ENCODE data around the gene CDK3.

Gene CDK3

GRCh38 chr17:76009447-76009846 is 8.8 kb downstream of the CDK3 start:
- no peak for TF ChIP-seq POLR2A (IDR thresholded peaks at IDR 0.05; ENCODE audit: extremely low read depth, insufficient read length)
- no peak for TF ChIP-seq MAX (IDR thresholded peaks at IDR 0.05; ENCODE audit: low read depth, low read length)
- TF ChIP-seq CTCF (IDR thresholded peaks at IDR 0.05; ENCODE audit: low read depth, low read length) = no peak
- no peak for TF ChIP-seq MYC (IDR thresholded peaks at IDR 0.05; ENCODE audit: low read depth, low read length)
- H3K4me3 ChIP-seq (ENCODE audit: low read depth, low read length) = no peak overlapping the region
- DNase-seq (ENCODE audit: low read depth) = no peak

- no peak for DNase-seq (ENCODE audit: low read depth)
- H3K4me3 ChIP-seq (ENCODE audit: low read depth, low read length) = no peak overlapping the region
- no peak for TF ChIP-seq POLR2A (IDR thresholded peaks at IDR 0.05; ENCODE audit: extremely low read depth, insufficient read length)
- TF ChIP-seq CTCF (IDR thresholded peaks at IDR 0.05; ENCODE audit: low read depth, low read length) = no peak
- TF ChIP-seq MAX (IDR thresholded peaks at IDR 0.05; ENCODE audit: low read depth, low read length) = no peak
- TF ChIP-seq MYC (IDR thresholded peaks at IDR 0.05; ENCODE audit: low read depth, low read length) = no peak
These were observed 9.5 kb downstream of the CDK3 start for GRCh38 chr17:76009969-76010661.

GRCh38 chr17:76011951-76012350 is 11.3 kb downstream of the CDK3 start:
- DNase-seq (ENCODE audit: low read depth) = no peak
- no peak for TF ChIP-seq POLR2A (IDR thresholded peaks at IDR 0.05; ENCODE audit: extremely low read depth, insufficient read length)
- TF ChIP-seq MAX (IDR thresholded peaks at IDR 0.05; ENCODE audit: low read depth, low read length) = no peak
- TF ChIP-seq CTCF (IDR thresholded peaks at IDR 0.05; ENCODE audit: low read depth, low read length) = no peak
- no peak for TF ChIP-seq MYC (IDR thresholded peaks at IDR 0.05; ENCODE audit: low read depth, low read length)
- no peak overlapping the region for H3K4me3 ChIP-seq (ENCODE audit: low read depth, low read length)

GRCh38 chr17:76013377-76013932 is 12.8 kb downstream of the CDK3 start:
- no peak for TF ChIP-seq POLR2A (IDR thresholded peaks at IDR 0.05; ENCODE audit: extremely low read depth, insufficient read length)
- TF ChIP-seq MAX (IDR thresholded peaks at IDR 0.05; ENCODE audit: low read depth, low read length) = no peak
- TF ChIP-seq MYC (IDR thresholded peaks at IDR 0.05; ENCODE audit: low read depth, low read length) = no peak
- no peak for TF ChIP-seq CTCF (IDR thresholded peaks at IDR 0.05; ENCODE audit: low read depth, low read length)
- H3K4me3 ChIP-seq (ENCODE audit: low read depth, low read length) = no peak overlapping the region
- DNase-seq (ENCODE audit: low read depth) = no peak

- TF ChIP-seq POLR2A (IDR thresholded peaks at IDR 0.05; ENCODE audit: extremely low read depth, insufficient read length) = no peak
- peak; percentile 96 for TF ChIP-seq CTCF (IDR thresholded peaks at IDR 0.05; ENCODE audit: low read depth, low read length)
- TF ChIP-seq MAX (IDR thresholded peaks at IDR 0.05; ENCODE audit: low read depth, low read length) = no peak
- H3K4me3 ChIP-seq (ENCODE audit: low read depth, low read length) = no peak overlapping the region
These were observed 13.7 kb downstream of the CDK3 start for GRCh38 chr17:76014100-76014924.

More at GRCh38 chr17:76014100-76014924, 13.7 kb downstream of the CDK3 start:
- peak; percentile 79 for DNase-seq (ENCODE audit: low read depth)

Data from NB4 (cell line).